ENCODE results near the gene CTNND1.

CTNND1 gene

DNA sequence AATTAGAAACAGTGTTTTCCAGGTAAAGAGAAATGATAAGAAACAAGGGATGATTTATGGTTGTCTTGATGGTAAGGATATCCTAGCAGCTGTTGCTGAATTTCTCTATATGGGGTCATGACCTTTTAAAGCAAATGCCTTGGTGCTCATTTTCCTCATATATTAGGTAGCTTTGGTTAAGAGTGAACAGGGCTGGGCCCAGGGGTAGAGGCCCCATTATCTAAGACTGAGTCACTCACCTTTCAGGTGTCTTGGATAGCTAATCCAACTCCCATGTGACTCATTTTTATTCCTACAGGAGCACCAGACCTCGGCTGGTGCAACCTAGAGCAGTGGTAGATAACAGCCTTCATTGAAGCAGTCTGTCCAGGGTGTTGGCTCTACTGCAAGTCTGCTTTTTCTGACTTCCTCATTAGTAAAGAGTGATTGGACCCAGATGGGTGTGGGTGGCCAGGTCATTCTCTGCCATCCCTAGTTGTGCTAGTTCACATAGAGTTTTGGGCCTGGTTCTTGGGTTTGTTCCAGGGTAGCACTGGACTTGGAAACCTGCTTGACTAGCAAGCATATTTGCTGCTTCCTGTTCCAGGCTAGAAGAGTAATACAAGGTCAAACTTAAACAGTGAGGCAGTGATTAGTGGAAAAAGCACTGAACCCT, 37.4 kb downstream of the CTNND1 start:
- Histone ChIP-seq H3K27me3 (replicated peaks; ENCODE audit: control insufficient read depth, insufficient read depth, low read length) (no peaks in the 10 kb centered on the region), H3K36me3 (ENCODE audit: control insufficient read depth, insufficient read depth, low read length) (peaks cover 7% of the 10 kb centered on the region), H3K4me3 (replicated peaks; ENCODE audit: low read depth, low read length) (no peak overlapping the region)
- no peak for DNase-seq (ENCODE audit: extremely low read depth, insufficient read length)
- TF ChIP-seq, protein P1, sequence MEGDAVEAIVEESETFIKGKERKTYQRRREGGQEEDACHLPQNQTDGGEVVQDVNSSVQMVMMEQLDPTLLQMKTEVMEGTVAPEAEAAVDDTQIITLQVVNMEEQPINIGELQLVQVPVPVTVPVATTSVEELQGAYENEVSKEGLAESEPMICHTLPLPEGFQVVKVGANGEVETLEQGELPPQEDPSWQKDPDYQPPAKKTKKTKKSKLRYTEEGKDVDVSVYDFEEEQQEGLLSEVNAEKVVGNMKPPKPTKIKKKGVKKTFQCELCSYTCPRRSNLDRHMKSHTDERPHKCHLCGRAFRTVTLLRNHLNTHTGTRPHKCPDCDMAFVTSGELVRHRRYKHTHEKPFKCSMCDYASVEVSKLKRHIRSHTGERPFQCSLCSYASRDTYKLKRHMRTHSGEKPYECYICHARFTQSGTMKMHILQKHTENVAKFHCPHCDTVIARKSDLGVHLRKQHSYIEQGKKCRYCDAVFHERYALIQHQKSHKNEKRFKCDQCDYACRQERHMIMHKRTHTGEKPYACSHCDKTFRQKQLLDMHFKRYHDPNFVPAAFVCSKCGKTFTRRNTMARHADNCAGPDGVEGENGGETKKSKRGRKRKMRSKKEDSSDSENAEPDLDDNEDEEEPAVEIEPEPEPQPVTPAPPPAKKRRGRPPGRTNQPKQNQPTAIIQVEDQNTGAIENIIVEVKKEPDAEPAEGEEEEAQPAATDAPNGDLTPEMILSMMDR (IDR thresholded peaks at IDR 0.05; ENCODE audit: insufficient read depth, low read length, poor library complexity, severe bottlenecking): no peak

DNA sequence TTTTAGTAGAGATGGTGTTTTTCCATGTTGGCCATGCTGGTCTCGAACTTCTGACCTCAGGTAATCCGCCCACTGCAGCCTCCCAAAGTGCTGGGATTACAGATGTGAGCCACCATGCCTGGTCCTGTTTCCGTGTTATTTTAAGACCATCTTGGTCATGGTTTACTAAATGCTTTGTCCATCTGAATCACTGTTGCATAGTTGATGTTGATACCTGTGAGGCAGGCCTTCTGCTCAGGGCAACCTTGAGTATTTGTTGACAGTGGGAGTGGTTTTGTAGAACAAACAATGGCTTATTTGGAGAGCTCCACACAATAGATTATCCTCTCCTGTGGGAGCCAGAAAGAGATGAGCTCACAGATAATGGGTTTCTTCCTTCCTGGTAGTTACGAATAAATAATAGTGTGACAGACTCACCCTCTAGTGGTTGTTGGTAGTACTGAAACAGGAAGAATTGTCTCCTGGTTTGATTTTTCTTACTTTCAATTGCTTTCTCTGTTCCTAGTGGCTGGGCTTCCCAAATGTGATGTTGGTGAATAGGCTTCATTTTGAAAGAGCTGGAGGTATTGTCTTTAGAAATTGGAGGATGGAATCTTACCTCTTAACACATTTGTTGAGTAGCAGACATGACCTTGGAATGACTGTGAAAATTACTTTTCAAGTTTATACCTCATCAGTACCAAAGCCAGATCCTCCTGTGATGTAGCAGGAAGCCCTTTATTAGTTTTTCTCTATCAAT, 39.0 kb downstream of the CTNND1 start:
- DNase-seq (ENCODE audit: extremely low read depth, insufficient read length): peak; percentile 41
- TF ChIP-seq, protein P1 (IDR thresholded peaks at IDR 0.05; ENCODE audit: insufficient read depth, low read length, poor library complexity, severe bottlenecking): peak; percentile 70
- Histone ChIP-seq H3K4me3 (replicated peaks; ENCODE audit: low read depth, low read length) (no peak overlapping the region), H3K27me3 (replicated peaks; ENCODE audit: control insufficient read depth, insufficient read depth, low read length) (no peaks in the 10 kb centered on the region), H3K36me3 (ENCODE audit: control insufficient read depth, insufficient read depth, low read length) (peaks cover 7% of the 10 kb centered on the region)

DNA sequence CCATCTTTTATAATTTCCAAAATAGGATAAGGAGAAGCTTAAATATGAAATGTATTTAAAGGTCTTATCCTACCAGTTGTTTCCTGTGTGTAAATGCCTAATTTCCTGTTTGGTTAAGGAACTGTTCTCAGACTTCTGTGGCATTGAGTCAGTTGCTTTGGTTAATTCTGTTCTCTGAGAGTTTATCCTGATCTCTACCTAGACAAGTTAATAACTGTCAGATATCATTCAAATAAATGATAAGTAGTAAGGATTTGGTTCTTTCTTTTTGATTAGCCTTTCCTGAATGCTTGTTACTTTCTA, 39.5 kb downstream of the CTNND1 start:
- Histone ChIP-seq H3K27me3 (replicated peaks; ENCODE audit: control insufficient read depth, insufficient read depth, low read length) (no peaks in the 10 kb centered on the region), H3K4me3 (replicated peaks; ENCODE audit: low read depth, low read length) (no peak overlapping the region), H3K36me3 (ENCODE audit: control insufficient read depth, insufficient read depth, low read length) (peaks cover 7% of the 10 kb centered on the region)
- DNase-seq (ENCODE audit: extremely low read depth, insufficient read length): no peak
- TF ChIP-seq, protein P1 (IDR thresholded peaks at IDR 0.05; ENCODE audit: insufficient read depth, low read length, poor library complexity, severe bottlenecking): no peak

DNA sequence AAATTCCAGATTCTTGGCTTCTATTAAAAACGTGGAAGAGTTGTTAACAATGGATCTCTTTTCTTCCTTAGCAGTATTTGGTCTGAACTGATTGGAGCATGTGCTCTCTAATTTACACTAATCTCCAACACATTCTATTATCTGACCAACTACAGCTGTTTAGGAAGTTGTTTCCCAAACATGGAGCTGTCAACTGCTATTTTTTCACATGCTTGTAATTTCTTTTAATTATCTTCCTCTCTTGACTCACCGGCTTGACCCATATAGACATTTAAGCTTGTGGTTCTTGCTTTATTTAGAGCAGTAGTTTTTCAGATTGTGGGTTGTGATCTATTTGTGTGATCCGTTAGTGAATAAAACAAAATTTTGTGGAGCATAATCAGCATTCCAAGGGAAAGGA, 40.8 kb downstream of the CTNND1 start:
- TF ChIP-seq, protein P1 (IDR thresholded peaks at IDR 0.05; ENCODE audit: insufficient read depth, low read length, poor library complexity, severe bottlenecking): no peak
- H3K36me3 ChIP-seq (ENCODE audit: control insufficient read depth, insufficient read depth, low read length): peaks cover 2% of the 10 kb centered on the region
- no peaks in the 10 kb centered on the region for H3K27me3 ChIP-seq (replicated peaks; ENCODE audit: control insufficient read depth, insufficient read depth, low read length)
- no peak for DNase-seq (ENCODE audit: extremely low read depth, insufficient read length)
- H3K4me3 ChIP-seq (replicated peaks; ENCODE audit: low read depth, low read length): no peak overlapping the region

- TF ChIP-seq, protein P1 (IDR thresholded peaks at IDR 0.05; ENCODE audit: insufficient read depth, low read length, poor library complexity, severe bottlenecking): no peak
- DNase-seq (ENCODE audit: extremely low read depth, insufficient read length): no peak
- no peaks in the 10 kb centered on the region for H3K27me3 ChIP-seq (replicated peaks; ENCODE audit: control insufficient read depth, insufficient read depth, low read length)
- H3K4me3 ChIP-seq (replicated peaks; ENCODE audit: low read depth, low read length): no peak overlapping the region
- peaks cover 2% of the 10 kb centered on the region for H3K36me3 ChIP-seq (ENCODE audit: control insufficient read depth, insufficient read depth, low read length)
Observed at GRCh38 chr11:57804466-57804865, 42.9 kb downstream of the CTNND1 start.

All from GM06990 (cell line).